Measurements from ENCODE around the gene ARRDC1.

Gene ARRDC1

DNA sequence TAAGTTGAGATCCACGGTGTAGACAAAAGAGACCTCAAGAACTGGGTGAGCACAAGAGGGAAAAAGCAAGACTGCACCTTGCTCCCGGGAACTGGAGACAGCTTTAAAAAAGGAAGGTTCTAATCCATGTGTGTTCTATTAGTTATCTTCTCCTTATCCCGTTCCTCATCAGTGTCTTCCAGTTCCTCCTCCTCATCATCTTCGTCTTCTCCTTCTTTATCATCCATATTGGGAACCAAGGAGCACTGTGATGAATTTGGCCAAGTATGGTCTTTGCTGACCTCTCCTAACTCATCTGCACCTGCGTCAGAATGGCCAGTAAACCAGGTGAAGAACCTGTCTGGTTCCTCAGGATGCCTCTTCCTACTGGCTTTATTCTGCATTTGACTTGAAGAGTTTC is 35.4 kb downstream of the ARRDC1 start:
- no peak for DNase-seq

DNA sequence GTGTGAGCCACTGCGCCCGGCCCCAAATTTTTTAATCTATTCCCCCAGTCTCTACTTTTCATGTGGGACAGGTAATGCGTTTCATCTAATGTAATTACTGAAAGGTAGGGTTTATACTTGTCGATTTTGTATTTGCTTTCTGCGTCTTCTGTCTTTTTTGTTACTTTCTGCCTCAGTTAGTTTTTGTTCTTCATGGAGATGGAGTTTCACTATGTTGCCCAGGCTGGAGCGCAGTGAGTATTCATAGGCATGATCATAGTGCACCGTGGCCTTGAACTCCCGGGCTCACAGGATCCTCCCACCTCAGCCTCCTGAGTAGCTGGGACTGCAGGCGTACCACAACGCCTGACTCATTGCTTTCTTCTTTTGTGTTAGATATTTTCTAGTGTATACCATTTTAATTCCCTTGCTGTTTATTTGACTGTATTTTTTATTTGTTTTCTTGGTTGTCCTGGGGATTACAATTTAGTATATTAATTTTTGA is 36.7 kb downstream of the ARRDC1 start:
- DNase-seq = no peak

DNA sequence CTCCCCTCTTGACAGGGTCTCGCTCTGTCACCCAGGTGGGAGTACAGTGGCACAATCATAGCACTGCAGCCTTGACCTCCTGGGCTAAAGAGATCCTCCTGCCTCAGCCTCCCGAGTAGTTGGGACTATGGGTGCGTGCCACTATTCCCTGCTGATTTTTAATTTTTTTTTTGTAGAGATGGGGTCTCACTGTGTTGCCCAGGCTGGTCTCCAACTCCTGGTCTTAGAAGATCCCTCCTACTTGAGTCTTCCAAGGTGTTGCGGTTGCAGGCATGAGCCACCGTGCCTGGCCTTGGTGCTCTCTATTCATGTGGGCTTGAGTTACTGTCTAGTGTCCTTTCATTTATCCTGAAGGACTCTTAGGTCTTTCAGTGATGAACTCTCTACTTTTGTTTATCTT is 37.4 kb downstream of the ARRDC1 start:
- DNase-seq = no peak

DNA sequence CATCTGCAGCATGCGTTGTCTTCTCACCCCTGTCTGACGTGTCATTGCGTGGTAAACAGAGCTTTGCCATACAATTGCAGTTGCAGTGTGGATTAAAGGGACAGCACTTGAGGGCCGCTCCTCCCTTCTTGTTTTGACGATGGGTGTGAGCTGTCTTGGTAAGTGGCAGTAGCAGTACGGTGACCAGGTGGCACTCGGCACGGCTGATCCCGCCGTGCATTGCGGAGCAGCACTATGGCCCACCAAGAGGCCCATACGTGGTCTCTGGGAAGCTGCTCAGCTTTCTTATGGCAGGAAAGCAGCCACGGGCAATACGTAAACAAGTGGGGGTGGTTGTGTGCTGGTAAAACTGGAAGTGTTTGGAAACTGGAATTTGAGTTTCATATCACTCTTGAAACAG is 38.4 kb downstream of the ARRDC1 start:
- no peak for DNase-seq

DNA sequence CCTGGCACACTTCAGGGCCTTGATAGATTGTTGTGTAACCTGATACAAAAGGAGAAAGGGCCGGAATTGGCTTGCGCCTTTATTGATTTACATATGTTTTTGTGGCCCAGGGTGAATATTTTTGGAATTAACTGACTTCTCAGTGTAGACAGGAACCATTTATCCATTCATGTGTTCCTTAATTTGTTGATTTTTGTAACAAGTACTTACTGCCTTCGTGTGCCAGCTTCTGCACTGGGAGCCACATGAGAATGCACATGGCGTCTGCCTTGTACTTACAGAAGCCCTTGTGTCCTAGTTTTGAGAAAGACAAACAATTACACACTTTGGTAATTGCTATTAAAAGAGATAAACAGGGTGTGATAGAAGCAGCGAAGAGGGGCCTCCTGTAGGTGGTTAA is 39.7 kb downstream of the ARRDC1 start:
- DNase-seq = no peak

DNA sequence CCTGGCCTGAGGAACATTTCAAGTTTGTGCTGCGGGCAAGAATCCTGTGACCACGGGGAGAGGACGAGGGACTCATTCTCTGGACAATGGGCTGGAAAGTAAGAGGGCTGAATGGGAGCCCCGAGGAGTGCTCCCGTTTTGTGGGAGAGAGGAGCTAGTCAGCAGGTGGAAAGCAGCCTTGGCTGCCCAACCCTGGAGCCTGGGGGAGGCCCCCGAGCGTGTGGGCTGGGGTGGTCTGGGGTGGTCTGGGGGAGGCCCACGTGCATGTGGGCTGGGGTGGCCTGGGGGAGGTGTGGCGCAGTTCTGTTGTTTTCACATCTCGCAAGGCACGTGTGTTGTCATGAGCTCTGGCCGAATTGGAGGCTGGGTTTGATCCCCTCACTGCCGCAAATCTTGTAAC is 40.9 kb downstream of the ARRDC1 start:
- DNase-seq = no peak

DNA sequence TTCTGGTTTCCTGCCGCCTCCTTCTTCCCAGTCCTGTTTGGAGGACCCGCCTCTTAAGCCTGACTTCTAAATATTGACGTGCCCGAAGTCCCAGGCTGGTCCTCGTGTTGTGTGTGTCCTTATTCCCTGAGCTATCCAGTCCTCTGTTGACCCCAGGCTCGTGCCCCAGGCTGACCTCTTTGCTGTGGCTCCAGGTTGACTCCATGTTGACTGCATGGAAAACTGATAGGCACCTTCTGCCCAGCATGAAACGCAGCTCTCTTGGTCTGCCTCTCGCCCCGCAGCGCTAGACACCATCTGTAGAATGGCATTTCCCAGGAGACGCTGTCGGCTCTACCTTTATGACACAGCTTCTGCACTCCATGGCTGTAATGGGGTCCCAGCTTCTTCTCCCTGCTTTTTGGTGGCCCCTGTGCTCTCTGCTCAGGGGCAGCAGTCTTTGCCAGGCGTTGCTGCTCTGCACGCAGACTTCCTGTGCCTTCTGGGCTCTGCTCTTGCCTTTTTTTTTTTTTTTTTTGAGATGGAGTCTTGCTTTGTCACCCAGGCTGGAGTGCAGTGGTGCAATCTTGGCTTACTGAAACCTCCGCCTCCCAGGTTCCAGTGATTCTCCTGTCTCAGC is 41.7 kb downstream of the ARRDC1 start:
- DNase-seq = no peak

DNA sequence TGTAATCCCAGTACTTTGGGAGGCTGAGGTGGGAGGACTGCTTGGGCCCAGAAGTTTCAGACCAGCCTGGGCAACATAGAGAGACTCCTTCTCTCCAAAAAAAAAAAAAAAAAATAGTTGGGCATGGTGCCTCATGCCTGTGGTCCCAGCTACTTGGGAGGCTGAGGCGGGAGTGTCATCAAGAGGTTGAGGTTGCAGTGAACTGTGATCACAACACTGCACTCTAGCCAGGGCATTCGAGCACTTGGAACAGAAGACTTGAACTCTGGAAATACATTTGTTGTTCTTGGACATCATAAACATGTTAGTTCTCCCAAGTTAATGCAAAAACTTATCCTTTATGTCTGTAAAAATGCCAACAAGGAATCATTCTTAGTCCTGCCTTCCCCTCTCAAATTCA is 42.9 kb downstream of the ARRDC1 start:
- DNase-seq = no peak

DNA sequence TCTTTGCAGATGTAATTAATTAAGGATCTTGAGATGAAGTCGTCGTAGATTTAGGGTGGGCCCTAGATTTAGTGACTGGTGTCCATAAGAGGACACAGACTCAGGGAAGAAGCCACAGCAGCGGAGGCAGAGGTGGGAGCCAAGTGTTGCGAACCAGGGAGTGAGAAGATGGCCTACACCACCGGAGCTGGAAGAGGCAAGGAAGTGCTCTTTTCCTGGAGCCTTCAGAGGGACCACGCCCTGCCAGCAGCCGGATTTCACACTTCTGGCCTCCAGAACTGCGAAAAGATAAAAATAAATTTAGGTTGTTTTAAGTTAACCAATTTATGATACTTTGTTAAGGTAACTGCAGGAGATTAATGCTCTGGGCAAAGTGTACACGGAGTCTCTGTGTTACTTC is 44.1 kb downstream of the ARRDC1 start:
- DNase-seq = no peak

DNA sequence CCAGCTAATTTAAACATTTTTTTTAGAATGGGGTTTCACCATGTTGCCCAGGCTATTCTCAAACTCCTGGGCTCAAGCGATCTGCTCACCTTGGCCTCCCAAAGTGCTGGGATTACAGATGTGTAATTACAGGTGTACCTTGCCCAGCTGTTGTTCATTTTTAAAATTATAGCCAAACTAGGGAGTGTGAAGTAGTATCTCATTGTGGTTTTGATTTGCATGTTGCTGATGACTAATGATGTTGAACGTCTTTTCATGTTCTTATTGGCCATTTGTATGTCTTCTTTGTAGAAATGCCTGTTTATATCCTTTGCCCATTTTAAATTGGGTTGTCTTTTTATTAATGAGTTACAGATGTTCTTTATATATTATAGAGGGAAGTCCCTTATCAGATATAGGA is 44.8 kb downstream of the ARRDC1 start:
- DNase-seq = no peak

DNA sequence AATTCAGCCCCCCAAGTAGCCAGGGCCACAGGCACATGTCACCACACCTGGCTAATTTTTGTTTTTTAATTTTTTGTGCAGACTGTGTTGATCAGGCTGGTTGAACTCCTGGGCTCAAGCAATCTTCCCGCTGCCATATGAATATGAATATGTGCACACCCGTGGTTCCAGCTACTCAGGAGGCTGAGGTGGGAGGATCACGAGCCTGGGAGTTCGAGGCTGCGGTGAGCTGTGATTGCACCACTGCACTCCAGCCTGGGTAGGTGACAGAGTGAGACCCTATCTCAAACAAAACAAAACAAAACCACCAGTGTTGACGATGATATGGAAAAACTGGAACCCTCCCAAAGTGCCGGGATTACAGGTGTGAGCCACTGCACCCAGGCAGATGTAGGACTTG is 45.3 kb downstream of the ARRDC1 start:
- DNase-seq = no peak

DNA sequence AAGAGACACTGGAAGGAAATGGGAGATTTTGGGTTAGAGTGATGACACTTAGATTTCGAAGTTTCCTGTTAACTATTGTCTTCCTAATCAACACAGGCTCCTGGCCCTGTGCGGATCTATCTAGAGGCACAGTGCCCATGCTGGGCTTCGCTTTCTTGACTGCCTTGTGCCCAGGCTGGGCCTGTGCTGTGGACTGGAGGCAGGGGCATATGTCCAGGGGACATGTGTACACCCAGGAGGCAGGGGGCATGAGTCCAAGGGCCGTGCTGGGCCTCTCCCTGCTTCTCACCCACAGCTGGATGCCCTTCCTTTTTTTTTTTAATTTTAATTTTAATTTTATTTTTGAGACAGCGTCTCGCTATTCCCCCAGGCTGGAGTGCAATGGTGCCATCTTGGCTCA is 50.9 kb downstream of the ARRDC1 start:
- DNase-seq = no peak

DNA sequence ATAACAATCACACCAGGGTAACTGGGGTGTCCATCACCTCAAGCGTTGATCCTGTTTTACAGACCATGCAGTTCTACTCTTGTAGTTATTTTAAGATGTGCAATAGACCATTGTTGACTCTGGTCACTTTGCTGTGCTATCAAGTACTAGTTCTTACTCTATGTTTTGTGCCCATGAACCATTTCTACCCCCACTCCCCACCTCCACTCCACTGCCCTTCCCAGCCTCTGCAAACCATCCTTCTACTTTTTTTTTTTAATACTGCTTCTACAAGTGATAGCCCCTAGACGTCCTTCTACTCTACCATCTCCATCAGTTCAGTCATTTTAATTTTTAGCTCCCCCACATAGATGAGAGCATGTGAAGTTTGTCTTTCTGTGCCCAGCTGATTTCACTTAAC is 52.1 kb downstream of the ARRDC1 start:
- no peak for DNase-seq

DNA sequence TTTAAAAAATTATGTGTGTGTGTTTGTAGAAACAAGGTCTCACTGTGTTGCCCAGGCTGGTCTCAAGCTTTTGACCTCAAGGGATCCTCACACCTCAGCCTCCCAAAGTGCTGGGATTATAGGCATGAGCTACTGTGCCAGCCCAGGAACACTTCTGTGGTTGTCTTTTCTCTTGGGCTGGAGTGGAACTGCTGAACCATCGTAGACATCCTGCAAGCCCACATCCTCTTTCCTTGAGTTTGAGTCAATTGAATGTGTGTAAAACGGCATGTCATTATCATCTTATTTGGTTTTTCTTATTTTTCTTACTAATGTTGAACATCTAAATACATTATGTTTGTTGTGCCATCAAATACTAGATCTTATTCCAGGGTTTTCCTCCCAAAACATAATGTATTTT is 53.3 kb downstream of the ARRDC1 start:
- no peak for DNase-seq

DNA sequence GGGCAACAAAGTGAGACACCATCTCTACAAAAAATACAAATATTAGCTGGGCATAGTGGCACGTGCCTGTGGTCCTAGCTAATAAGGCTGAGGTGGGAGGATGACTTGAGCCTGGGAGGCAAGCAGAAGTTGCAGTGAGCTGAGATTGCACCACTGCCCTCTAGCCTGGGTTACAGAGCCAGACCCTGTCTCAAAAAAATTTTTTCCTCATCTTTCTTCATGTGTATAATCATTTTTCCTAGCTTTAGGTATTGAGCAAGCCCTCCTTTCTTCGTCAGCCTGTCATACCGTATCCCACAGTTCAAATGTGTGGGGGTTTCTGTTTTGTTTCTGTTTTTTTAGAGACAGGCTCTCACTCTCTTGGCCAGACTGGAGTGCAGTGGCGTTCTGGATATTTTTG is 54.7 kb downstream of the ARRDC1 start:
- DNase-seq = no peak

DNA sequence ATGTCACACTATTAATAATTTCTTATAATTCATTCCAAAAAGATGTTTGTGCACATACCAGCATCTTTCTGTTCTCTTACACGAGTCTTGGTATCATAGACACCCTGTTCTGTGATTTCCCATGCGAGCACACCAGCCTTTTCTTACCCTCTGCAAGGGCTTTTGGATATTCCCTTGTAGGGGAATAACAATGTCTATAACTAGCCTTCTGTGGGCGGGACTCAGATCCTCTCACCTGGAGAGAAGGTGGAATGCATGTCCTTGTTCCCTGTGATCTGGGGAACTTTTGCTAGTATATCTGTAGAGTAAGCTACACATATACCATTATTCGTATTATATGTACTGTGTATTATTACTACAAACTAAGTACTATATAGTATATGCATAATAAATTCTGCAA is 58.1 kb downstream of the ARRDC1 start:
- no peak for DNase-seq

DNA sequence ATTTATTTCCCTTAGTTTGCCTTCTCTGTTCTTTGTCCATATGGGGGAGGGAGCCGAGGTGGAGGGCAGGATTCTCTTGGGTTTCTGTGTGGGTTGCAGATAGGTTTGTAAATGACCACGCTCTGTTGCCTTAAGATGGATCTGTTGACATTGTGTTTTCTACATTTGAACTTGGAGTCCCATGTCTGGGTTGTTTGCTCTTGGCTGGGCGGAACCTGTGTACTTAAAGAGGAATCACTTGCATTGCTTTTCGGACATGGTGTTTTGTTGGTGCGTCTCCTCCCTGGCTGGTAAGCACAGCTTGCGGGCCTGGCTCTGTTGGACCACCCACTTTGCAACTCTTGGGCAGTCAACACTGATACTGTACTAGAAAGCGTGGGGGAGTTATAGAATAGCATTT is 59.2 kb downstream of the ARRDC1 start:
- DNase-seq = no peak

Measured in activated gamma-delta T cell (primary cell).